Hepatocyte (in vitro differentiated cells): ENCODE results near the gene UBL5.
"Not testable (repeated sequence)": the region's sequence is repeated elsewhere in the genome, so short reads cannot be mapped to it uniquely, and the experiment has no call there.

Source experiments
- CTCF ChIP-seq: fragments of 200-600 bp; sonication (generic); IDR thresholded peaks from 2 replicates; pipeline ENCODE4 v1.5.1; 2016; ENCODE audit warnings: antibody characterized with exemption, mild to moderate bottlenecking; ENCODE audit not compliant: poor library complexity
- EZH2 ChIP-seq: fragments of 200-600 bp; sonication (generic); IDR thresholded peaks from 2 replicates; pipeline ENCODE4 v1.6.1; 2016; ENCODE audit warnings: antibody characterized with exemption, mild to moderate bottlenecking, borderline replicate concordance
- EZH2phosphoT487 ChIP-seq: fragments of 200-600 bp; sonication (generic); IDR thresholded peaks from one replicate; pipeline ENCODE4 v1.6.1; 2018; ENCODE audit warnings: antibody characterized with exemption, mild to moderate bottlenecking, low read depth, moderate library complexity; ENCODE audit not compliant: unreplicated experiment, severe bottlenecking

DNA sequence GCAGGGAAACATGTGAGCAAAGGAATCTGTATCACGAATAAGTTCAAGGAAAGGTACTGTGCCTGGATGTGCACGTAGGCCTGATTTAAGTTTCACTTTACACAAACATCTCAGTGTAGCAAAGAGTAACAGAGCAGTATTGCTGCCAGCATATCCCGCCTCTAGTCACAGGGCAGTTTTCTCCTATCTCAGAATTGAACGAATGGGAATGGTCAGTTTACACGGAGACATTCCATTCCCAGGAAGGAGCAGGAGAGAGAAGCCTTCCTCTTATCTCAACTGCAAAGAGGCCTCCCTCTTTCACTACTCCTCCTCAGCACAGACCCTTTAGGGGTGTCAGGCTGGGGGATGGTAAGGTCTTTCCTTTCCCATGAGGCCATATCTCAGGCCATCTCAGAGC is 38.1 kb upstream of the UBL5 start:
- not testable (repeated sequence) for TF ChIP-seq EZH2, CTCF, EZH2phosphoT487
